ENCODE measurements around the gene BCL11A. TPM values are rescaled to one million over a fixed set of nuclear protein-coding genes. Genes with fewer than 3 reads are reported as not detected.

Gene BCL11A
- total RNA-seq, 1 donor from 2014 or later: 331 TPM

DNA sequence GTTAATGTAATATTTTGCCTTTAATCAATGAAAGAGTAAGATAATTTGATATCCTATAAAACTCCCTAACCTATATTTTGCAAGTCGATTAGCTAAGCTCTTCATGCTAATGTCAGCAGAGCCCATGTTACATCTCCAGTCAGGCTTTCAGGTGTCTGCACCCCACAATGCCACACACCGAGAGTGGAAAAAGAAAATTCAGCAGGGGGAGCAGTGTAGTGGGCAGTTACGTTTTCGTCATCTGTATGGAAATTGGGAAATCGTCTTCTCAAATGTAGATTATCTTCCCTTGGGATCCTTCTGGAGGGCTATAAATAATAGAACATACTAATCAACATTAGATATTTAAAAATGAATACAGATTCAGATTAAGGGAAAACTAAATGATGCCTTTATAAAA is 66.3 kb downstream of the BCL11A start:
- Mint-ChIP-seq H3K36me3 (ENCODE audit: low read depth) (peaks cover 64% of the 10 kb centered on the region), H3K4me1 (peaks cover 96% of the 10 kb centered on the region), H3K9me3 (no peaks in the 10 kb centered on the region), H3K4me3 (no peak overlapping the region), H3K27me3 (no peaks in the 10 kb centered on the region), H3K27ac (peak overlapping the region; percentile 78)
- ChIA-PET POLR2A (interaction anchor here (1.0 to 2.8 kb wide), 2 partner anchors 47 to 63 kb away, joined by 3 to 12 read pairs; no protein-coding TSS in a partner anchor), CTCF (no interaction called here)
- DNase-seq: no peak
- intact Hi-C loops (cut with micrococcal nuclease): no loop called here
- TF ChIP-seq, protein P1, sequence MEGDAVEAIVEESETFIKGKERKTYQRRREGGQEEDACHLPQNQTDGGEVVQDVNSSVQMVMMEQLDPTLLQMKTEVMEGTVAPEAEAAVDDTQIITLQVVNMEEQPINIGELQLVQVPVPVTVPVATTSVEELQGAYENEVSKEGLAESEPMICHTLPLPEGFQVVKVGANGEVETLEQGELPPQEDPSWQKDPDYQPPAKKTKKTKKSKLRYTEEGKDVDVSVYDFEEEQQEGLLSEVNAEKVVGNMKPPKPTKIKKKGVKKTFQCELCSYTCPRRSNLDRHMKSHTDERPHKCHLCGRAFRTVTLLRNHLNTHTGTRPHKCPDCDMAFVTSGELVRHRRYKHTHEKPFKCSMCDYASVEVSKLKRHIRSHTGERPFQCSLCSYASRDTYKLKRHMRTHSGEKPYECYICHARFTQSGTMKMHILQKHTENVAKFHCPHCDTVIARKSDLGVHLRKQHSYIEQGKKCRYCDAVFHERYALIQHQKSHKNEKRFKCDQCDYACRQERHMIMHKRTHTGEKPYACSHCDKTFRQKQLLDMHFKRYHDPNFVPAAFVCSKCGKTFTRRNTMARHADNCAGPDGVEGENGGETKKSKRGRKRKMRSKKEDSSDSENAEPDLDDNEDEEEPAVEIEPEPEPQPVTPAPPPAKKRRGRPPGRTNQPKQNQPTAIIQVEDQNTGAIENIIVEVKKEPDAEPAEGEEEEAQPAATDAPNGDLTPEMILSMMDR (IDR thresholded peaks at IDR 0.05): no peak
- no peak for ATAC-seq (ENCODE audit: low read depth)

DNA sequence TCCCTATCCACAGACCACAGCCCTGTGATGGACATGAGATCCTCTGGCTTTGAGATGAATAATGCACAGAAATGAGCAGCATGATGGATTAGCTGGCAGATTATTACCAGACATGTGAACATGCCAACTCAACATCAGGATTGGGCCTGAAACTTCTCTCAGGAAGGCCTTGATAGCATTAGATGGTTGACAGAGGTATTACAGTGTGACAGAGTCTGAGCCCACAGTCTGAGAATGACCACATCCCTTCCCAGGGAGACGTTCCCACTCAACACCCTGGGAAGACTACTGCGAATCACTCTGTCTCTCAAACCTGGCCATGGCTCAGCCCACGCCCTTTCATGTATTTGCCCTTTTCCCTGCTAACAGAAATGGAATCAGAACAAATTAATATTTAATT is 66.9 kb downstream of the BCL11A start:
- Mint-ChIP-seq H3K27me3 (no peaks in the 10 kb centered on the region), H3K27ac (peak overlapping the region; percentile 93), H3K4me1 (peaks cover 96% of the 10 kb centered on the region), H3K9me3 (no peaks in the 10 kb centered on the region), H3K36me3 (ENCODE audit: low read depth) (peaks cover 67% of the 10 kb centered on the region), H3K4me3 (no peak overlapping the region)
- ChIA-PET POLR2A (interaction anchor here (1.1 to 2.8 kb wide), 2 partner anchors 16 to 64 kb away, joined by 3 to 12 read pairs; no protein-coding TSS in a partner anchor), CTCF (no interaction called here)
- intact Hi-C loops (cut with micrococcal nuclease): no loop called here
- no peak for ATAC-seq (ENCODE audit: low read depth)
- TF ChIP-seq, protein P1 (IDR thresholded peaks at IDR 0.05): no peak
- DNase-seq: no peak

DNA sequence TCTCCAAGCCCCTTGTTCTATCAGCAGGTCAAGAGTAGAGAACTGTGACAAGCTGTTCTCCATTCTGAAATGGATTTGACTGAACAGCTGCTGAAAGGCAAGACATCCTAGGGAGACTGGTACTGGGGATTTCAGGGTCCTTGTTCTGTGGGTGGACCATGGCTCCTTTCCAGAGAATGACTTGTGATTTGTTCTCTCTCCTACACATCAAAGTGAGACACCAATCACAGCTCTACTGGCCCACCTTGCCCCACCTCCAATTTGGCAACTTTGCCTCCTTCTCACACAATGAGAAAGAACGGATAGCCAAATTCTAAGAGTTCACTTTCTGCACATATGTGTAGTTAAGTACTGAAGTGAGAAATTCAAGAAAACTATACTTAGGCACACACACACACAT is 67.4 kb downstream of the BCL11A start:
- Mint-ChIP-seq H3K27ac (peak overlapping the region; percentile 93), H3K9me3 (no peaks in the 10 kb centered on the region), H3K4me1 (peaks cover 96% of the 10 kb centered on the region), H3K4me3 (peak overlapping the region; percentile 3), H3K36me3 (ENCODE audit: low read depth) (peaks cover 69% of the 10 kb centered on the region), H3K27me3 (no peaks in the 10 kb centered on the region)
- CTCF ChIA-PET: no interaction called here
- TF ChIP-seq, protein P1 (IDR thresholded peaks at IDR 0.05): no peak
- intact Hi-C loops (cut with micrococcal nuclease): no loop called here
- no peak for DNase-seq
- ATAC-seq (ENCODE audit: low read depth): peak; percentile 20
- POLR2A ChIA-PET: interaction anchor here (1.1 to 2.8 kb wide), 5 partner anchors 8 to 134 kb away, joined by 3 to 13 read pairs (median 5); no protein-coding TSS in a partner anchor

DNA sequence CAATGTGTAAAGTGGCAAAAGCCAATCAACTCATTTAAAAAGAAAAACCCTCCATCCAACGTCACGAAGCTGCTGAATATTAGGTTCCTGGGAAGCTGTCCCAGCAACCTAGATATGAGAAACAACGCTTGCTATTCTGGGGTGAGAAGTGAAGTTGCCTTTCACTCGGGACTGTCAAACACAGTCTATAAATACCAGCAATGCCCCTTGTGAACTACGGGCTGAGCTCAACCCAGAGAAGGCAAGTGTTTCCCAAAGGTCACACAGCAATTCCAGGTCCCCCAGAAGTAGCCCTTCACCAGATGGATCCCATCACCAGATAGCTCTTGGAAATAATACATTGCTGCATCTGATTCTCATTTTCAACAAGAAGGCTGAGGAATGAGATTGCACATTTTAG is 67.9 kb downstream of the BCL11A start:
- POLR2A ChIA-PET: interaction anchor here (1.1 to 2.8 kb wide), 4 partner anchors 9 to 134 kb away, joined by 3 to 13 read pairs (median 8); no protein-coding TSS in a partner anchor
- Mint-ChIP-seq H3K27me3 (no peaks in the 10 kb centered on the region), H3K27ac (peak overlapping the region; percentile 93), H3K36me3 (ENCODE audit: low read depth) (peaks cover 68% of the 10 kb centered on the region), H3K9me3 (no peaks in the 10 kb centered on the region), H3K4me1 (peaks cover 96% of the 10 kb centered on the region), H3K4me3 (peak overlapping the region; percentile 12)
- DNase-seq: no peak
- no peak for ATAC-seq (ENCODE audit: low read depth)
- CTCF ChIA-PET: interaction anchor here (0.9 kb wide), 1 partner anchor 46 kb away, joined by 3 read pairs; no protein-coding TSS in a partner anchor
- TF ChIP-seq, protein P1 (IDR thresholded peaks at IDR 0.05): no peak
- intact Hi-C loops (cut with micrococcal nuclease): loop anchor here (2.0 kb wide), 2 partner anchors 13 to 15 kb away; no protein-coding TSS in a partner anchor

DNA sequence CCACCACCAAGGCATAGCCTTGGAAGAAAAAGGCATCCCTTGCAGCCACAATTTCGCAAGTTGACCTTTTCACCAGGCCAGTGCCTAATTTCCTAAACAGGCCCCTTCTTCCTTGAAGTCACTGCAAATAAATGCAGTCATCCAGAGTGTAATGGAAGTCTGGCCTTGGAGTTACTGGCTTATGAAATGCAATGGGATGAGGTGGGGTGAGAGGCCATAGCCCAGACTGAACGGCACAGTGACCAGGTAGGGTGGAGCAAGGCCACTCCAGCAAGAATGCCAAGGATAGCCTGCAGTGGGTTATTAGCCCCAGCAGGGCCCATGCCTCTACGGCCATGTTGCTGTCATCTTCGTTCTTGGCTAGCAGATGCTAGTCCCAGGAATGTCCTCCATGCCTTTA is 68.4 kb downstream of the BCL11A start:
- intact Hi-C loops (cut with micrococcal nuclease): loop anchor here (2.0 kb wide), 2 partner anchors 14 kb away; no protein-coding TSS in a partner anchor
- TF ChIP-seq, protein P1 (IDR thresholded peaks at IDR 0.05): no peak
- CTCF ChIA-PET: interaction anchor here (0.9 kb wide), 1 partner anchor 45 kb away, joined by 3 read pairs; no protein-coding TSS in a partner anchor
- DNase-seq (no peak), ATAC-seq (ENCODE audit: low read depth) (no peak)
- Mint-ChIP-seq H3K36me3 (ENCODE audit: low read depth) (peaks cover 63% of the 10 kb centered on the region), H3K9me3 (no peaks in the 10 kb centered on the region), H3K4me1 (peaks cover 96% of the 10 kb centered on the region), H3K27me3 (no peaks in the 10 kb centered on the region), H3K27ac (peak overlapping the region; percentile 93), H3K4me3 (peak overlapping the region; percentile 78)
- POLR2A ChIA-PET: interaction anchor here (1.1 to 2.8 kb wide), 4 partner anchors 9 to 133 kb away, joined by 3 to 13 read pairs (median 8); no protein-coding TSS in a partner anchor

All from activated B cell treated with CpG ODN at 0.5 μM for 24 hours (primary cell).